GM18511 (cell line): ENCODE results near the gene CLK3.
A peak's percentile ranks its signal among the peaks of the same experiment; 100 is the strongest.

Experiments used
- ATAC-seq: cut with Tn5 transposase; IDR thresholded peaks from one replicate; pipeline ENCODE4 v1.9.1; 2021; ENCODE audit warnings: mild to moderate bottlenecking, moderate library complexity; ENCODE audit not compliant: unreplicated experiment

Gene CLK3

DNA sequence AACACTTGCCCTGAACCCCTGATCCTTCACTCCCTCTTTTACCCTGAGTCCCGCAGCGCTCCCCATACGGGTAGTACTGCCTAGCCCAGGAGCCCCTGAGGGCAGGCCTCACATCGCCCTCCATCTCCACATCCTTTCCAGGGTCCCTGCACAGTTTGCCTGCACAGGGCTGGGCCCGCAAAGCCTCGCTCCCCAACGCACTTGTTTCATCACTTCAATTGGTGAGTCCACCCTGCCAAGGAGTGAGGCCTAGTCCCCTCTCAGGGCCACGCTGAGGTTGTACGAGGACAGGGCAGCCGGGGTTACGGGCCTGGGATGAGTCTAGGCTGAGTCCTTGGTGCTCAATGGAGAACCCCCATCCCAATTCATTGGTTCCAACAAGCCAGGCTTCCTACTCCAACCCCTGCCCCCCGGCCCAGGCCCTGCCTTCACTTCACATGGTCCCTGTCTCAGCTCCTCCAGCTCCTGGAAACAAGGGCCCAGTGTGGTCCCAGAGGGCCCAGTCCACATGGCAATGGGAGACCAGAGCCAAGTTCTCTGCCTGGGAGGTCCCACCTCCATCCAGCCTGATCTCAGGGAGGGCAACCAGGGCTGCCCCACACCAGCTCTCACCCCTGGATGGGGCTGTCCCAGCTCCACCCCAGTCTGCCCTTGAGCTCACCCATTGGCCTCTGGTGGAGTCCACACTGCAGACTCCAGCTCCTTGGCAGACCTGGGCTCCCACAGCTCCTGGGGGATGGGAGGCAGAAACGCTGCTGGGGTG is 12.4 kb upstream of the CLK3 start:
- ATAC-seq, result no peak

DNA sequence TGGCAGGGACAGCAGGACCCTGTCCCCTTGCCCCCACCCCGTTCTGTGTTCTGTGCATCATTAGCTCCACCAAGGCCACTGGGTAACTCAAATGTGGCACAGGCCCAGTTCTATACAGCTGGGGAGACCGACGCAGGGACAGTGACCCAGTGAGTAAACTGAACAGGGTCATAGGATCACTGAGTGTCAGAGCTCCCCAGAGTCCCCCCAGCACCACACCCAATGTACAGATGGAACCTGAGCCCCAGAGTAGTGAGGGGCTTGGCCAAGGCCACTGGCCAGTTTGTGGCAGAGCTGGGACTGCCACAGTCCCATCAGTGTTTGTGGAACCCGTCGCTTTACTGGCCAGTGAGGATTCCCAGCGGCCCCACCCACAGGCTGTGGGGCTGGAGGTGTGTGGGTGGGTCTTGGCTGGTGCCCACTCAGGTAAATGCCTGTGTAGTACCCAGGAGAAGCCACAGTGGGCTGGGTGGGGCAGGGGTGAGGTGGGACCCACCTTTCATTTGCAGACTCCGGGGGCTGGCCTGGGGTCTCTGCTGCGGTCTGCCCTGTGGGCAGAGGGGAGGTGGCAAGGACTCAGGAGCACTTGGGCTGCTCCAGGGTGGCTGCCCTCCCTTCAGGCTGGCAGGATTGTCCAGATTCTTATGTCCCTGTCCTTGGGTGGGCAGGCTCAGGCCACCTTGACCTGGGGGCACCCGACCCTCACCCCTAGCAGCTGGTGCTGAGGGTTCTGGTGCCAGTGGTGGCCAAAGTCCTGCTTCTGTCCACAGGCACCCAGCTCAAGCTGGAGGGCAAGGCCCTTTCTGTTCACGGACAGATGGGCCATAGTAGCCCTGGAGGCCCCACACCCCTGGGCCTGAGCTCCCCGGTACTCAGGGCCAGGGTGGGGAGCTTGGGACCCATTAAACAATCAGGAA is 11.6 kb upstream of the CLK3 start:
- ATAC-seq, result no peak

DNA sequence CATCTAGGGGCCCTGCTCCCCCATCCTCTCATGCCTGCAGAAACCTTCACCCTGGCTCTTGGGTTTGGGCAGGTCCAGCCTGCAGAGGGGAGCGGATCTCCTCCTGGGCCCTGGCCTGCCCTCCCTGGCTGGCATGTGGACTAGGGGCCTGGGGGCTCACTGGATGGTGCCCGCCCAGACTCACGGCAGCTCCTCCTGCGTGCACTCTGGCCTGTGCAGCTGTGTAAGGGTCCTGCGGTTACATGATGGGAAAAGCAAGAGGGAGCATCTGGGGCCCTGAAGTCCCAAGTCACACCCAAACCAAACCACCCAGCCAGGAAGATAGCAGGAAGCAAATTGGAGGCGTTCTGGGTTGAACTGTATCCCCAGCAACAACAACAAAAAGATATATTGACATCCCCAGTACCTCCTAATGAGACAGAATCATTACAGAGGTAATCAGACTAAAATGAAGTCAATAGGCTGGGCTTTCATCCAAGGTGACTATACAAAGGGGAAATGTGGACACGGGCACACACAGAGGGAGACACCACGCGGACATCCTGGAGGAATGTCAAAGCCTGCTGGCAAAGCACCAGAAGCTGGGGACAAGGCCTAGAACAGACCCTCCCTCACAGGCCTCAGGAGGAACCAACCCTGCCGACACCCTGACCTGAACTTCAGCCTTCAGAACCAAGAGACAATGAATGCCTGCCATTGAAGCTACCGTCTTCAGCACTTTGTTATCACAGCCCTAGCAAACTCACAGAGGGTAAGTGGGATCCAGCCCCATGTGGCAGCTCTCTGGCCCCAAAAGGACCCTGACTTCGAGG is 10.4 kb upstream of the CLK3 start:
- no peak for ATAC-seq

DNA sequence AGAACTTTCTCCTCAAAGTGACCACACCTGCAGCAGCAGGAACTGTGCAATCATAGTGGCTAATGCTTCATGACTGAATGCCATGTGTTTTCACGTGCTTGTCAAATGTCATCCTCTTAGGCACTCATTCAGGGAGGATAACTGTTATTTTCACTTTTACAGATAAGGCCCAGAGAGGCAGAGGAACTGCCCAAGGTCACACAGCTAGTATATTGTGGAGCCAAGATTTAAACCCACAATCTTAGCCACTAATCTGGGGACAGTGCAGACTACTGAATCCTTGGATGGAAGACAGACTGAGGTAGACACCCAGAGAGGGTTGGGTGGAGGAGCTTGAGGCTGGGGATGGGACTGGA is 9.9 kb upstream of the CLK3 start:
- ATAC-seq, result no peak

DNA sequence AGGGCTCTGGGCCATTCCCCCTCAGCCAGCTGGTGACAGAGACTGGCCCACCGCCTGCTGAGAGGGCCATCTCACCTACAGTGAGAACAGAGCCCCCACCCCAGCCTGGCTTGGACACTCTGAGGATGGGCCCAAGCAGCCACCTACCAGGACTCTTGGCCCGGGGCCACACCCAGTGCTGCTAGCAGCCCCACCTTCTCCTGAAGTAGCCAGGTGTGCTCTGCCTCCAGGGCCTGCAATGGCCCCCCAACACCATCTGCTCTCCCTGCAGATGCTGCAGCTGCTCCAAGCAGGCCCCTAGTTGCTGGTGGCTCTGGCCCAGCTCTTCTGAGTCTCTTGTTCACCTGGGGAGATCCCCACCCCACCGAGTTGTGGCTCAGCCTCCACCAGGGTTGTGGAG is 6.8 kb upstream of the CLK3 start:
- no peak for ATAC-seq

DNA sequence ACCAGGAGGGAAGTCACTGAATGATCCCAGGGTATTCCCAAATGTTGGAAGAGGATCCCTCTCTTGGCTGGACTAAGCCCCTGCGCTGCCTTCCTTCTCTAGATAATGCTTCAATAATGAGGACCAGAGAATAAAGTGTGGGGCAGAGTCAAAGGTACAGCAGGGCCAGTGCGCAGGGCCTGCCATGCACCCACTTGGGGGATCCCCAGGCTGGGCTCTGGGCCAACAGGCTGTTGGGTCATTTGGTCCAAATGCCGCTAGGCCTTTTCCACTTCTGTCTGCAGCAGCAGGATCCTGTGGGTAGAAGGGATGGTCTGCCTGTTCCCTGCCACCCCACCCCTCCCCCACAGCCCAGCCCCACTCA is 5.7 kb upstream of the CLK3 start:
- no peak for ATAC-seq

DNA sequence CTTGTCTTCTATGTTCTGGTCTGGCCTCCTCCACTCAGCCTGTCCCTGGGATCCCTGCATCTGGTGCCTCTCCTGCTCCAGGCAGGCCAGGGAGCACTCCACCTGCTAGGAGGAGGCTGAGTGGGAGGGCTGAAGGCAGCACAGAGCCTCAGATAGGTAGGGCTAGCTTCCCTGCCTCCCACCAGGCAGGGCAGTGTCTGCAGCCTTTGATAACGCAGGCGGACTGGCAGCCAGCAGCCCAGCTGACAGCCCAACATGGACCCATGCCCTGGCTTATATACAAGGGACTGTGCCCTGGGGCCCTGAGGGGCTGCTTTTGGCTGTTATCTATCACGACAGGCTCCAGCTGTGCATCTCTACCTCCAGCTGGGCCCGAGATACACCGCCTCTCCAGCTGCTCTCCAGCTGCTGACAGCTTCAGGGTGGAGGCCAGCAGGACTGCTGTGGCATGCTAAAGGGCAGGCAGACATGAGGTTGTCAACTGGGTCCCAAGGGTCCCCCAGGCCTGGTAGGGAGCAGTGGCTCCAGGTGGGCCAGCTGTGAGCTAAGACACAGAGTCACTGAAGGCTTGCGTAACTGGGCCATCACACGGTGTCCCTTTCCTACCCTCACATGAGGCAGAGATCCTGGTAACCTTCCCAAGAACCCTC is 5.2 kb upstream of the CLK3 start:
- ATAC-seq, result no peak

DNA sequence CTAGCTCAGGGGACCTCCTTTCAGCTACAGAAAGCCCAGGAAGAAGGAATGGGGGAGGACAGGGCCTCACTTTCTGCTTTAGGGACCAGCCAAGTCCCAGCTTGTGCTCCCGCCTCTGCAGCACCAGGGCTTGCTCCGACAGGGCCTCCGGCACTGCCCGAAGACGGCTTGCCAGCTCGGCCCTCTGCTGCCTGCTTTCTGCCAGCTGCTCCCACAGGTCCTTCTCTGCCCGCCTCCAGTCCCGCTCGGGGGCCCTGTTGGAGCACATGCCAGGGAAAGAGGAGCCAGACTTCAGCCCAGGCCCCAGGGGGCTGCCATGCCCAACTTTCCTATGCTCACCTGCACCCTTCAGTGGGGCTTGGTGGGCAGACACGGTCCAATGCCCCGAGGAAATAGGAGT is 4.3 kb upstream of the CLK3 start:
- ATAC-seq, result no peak

DNA sequence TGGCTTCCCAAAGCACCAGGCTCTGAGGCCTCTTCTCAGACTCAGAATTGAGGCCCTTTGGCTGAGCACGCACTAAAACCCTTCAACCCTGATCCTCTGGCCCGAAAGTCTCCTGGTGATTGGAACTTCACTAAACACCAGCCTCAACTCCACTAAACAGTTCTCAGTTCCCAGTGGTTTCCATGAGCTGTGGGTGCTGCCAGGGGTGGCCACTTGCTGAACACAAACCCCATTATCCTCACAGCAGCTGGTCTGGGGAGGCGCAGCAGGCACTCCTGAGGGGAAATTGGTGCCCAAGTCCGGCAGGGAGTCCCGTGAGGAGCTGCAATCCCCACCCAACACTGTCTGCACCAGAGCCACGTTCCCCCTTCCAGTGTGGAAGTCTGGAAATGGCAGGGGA is 3.8 kb upstream of the CLK3 start:
- ATAC-seq, result no peak

DNA sequence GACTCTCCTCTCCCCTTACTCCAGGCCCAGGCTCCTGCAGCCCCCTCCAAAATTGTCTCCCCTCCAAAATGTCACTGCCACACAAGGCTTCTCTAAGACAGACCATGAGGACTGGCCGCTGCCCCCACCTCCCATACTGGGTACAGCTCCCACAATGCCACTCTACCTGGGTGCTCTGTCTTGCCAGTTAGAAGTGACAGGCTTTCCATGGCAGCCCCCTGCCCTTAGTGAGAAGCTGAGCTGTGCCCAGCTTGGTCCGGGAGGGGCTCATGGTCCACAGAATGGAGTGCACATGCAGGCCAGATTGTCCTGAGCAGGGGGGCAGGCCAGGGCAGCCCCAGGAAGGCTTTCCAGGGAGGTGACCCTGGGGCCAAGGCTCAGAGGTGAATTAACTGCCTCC is 3.0 kb upstream of the CLK3 start:
- ATAC-seq, result no peak

DNA sequence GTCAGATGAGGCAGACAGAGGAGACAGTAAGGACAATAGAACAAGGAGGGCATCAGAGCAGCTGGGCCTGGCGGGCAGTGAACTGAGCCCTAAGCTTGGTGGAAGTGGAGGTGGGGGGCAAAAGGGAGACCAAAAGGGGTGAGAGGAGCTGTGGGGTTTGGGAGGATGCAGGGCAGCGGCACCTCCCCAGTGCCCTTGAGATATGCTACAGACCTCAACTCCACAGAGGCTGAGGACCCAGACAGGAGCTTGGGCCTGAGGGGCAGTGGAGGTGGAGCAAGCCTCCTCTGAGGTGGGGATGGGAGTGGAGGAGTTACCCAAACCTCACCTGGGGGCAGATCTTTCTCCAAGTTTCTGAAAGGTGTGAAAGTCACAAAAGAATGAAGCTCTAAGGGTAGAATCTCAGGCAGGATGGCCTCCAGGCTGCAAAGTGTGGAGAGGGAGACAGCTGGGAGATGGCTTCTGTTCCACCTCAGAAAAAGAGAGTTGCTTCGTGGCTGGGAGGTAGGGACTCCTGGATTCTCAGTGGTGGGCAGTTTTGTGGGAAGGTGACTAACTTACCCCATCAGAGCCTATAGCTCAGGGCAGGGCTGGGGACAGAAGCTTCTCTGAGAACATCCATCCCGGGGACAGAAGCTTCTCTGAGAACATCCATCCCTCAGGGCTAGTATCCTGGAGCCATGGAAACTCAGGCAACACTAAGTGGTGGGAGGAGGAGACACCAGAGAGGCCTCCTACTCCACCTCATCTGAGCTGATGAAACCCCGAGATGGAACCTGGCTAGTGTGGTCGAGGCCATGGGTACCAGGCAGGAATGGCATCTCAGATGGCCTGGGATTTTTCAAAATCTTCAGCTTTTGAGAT is 2.3 kb upstream of the CLK3 start:
- no peak for ATAC-seq

DNA sequence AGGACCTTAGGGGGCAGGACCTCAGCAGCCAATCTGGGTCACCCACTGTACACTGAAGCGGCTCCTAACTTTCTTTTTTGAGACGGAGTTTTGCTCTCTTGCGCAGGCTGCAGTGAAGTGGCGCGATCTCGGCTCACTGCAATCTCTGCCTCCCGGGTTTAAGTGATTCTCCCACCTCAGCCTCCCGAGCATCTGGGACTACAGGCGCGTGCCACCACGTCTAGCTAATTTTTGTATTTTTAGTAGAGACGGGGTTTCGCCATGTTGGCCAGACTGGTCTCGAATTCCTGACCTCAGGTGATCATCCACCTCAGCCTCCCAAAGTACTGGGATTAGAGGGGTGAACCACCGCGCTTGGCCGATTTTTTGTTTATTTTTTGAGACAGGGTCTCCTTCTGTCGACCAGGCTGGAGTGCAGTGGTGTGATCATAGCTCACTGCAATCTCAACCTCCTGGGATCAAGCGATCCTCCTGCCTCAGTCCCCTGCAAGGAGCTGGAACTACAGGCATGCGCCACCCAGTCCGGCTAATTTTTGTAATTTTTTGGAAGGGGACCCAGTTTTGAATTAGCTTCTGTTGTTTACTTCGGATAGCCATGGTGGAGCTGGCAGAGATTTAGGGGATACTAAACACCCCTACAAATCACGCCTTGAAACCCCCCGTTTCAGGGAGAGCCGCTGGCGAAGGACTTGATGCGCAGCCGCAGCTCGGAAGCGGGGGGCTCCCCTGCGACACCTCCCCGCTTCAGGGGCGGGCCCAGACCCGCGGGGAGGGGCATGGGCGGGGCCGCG is 1.5 kb upstream of the CLK3 start:
- no peak for ATAC-seq

DNA sequence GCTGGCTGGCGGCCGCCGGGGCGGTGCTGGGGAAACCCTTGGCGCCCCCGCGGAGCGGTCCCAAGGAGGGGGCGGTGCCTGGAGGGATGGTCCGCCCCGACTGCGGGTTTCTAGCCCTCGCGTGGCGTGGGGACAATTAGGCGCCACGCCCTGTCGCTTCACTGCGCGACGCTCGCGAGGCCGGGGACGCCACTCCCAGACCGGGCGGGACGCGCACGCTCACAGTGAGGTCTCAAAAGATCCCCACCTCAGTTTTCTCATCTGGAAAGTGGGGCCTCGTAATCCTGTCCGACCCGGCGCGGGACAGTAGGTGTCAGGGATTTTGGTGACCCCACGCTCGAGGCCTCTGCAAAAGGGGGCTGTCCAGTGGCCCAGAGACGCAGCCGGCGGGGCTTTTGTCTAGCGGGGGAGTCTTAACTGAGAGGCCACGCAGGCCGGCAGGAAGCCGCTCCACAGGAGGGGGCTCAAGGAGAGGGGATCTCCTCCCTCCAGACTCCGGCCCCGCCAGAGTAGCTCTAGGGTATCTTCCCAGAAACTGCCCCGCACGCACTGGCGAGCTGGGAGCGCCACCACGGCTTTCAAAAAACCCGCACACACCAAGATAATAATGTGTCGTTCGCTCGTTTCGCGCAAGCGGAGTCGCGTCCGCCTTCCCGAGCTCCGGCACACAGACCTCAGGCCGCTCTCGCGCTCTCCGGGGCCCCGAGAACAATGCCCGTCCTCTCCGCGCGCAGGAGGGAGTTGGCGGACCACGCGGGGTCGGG is 710 bp upstream of the CLK3 start:
- peak; percentile 57 for ATAC-seq

DNA sequence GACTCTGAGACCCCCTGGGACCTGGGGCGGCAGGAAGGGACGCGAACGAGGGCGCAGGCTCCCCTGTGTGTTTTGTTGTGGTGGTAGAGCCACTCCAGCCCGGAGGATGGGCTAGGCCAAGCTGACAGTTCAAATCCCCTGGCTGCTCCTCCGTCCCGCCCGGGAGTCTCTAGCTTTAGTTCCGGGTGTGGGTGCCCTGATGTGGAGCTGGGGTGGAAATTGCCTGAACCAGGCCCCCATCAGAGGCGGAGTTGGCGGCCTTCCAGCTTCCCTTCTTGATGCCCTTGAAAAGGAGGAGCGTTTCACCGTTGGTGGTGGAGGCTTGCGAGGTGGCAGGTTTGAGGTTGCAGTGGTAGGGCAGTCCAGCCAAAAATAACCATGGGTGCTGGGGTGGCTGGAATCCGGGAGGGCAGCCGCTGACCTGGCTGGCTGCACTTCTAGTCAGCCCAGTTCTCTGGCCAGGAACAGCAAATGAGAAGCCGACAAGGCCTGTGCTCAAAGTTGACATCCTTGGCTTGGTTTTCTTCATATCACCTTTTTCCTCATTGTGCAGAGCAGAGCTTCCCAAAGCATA is 817 bp downstream of the CLK3 start:
- ATAC-seq, result no peak

DNA sequence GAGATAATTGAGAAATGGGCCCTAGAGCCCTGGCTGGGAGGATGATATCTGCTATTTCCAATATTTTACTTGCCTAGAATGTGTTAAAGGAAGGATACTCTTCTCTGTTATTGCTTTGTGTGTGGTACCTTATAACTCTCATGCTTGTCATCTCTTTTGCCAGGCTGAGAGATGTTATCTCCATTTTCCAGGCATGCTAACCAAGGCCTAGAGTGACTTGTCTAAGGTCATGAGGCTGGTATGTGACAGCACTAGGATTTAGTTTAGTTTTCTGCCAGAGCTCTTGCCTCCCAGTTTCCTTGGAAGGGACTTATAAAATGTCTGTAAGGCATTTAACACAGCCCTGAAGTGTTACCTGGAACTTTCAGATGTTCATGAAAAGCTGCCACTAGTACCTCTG is 1.4 kb downstream of the CLK3 start:
- ATAC-seq, result no peak

DNA sequence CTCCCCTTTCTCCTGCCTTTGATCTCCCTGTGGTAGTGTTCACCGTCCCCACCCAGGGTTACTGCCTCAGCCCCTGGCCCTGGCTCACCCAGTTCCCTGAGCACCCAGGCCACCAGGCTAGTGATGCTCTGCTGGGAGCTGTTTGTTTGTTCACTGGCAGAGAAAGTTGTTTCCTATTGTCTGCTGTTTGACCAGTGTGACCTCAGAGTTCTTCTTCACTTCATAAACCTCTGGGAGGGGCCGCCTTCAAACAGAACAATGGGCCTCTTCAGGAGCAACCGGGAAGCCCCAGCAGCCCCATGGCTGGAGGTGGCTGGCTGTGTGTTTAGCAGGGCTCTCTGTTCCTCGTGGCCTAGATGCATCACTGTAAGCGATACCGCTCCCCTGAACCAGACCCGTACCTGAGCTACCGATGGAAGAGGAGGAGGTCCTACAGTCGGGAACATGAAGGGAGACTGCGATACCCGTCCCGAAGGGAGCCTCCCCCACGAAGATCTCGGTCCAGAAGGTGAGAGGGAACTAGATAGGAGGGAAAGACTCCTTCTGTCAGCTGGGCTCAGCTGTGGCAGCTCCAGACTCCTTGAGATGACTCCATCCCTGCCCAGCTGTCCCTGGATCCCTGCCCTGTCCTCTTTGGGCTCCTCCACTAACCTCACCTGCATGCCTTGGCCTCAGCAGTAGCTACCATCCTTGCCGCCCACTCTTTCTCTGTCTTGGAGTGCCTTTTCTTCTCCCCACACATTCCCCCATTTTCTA is 3.4 kb downstream of the CLK3 start:
- no peak for ATAC-seq

DNA sequence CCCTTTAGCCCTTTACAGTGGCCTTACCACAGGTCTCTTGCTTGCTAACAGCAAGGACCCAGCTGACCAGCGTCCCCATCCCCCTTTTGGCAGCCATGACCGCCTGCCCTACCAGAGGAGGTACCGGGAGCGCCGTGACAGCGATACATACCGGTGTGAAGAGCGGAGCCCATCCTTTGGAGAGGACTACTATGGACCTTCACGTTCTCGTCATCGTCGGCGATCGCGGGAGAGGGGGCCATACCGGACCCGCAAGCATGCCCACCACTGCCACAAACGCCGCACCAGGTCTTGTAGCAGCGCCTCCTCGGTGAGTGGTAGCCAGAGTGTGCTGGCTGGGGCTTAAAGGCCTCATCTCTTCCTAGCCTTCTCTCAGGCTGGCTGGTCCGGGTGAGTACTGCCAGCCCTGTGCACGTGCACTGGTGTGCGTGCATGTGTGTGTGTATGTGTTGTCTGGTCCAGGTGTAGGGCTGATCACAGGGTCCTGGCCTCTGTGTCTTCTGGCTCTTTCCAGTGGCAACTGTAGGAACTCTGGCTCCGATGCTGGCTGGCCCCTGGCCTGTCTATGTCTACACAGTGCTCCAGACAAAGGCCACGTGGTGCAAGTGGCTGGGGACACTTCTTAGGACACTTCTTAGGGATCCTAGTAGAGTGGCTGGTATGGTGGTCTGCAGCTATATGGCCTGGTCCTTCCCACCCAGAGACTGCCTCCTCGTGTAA is 4.4 kb downstream of the CLK3 start:
- ATAC-seq, result no peak
